Activated CD4-positive, CD25-positive, alpha-beta regulatory T cell treated with anti-CD3 and anti-CD28 coated beads, Interleukin-2, amount 50 U/mL, for 72 hours (primary cell): ENCODE data around the gene PLIN4.

ENCODE experiments used
- DNase-seq: peaks from one replicate; pipeline ENCODE4 v3.0.0; 2021

PLIN4 gene

DNA sequence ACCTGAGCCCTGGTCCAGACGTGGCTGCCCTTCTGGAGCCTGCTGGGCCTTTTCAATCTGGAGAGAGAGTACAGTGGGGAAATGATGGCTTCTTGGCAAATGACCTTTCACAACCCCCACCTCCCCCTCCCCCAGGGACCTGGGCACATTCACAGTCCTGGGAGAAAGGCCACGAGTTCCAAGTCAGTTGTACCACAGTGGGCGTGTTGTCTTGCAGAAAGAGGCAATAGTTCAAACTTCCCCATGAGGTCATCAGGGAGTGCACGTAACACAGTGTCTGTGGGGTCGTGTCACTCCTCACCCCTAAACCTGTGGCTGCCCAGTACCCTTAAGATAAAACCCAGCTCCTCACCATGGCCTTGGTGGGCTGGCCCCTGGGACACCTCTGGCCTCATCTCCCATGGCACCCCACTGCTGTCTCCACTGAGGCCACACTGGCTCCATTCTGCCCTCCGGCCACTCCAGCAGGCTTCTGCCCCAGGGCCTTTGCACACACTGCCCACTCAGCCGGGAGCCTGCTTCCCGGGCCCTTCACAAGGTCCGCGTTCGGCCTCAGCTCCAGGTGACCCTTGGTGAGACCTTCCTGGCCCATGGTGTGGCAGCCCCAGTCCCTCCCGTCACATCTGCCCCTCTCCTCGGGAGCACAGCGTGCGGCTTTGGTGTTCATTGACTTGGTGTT, 13.3 kb downstream of the PLIN4 start:
- no peak for DNase-seq

DNA sequence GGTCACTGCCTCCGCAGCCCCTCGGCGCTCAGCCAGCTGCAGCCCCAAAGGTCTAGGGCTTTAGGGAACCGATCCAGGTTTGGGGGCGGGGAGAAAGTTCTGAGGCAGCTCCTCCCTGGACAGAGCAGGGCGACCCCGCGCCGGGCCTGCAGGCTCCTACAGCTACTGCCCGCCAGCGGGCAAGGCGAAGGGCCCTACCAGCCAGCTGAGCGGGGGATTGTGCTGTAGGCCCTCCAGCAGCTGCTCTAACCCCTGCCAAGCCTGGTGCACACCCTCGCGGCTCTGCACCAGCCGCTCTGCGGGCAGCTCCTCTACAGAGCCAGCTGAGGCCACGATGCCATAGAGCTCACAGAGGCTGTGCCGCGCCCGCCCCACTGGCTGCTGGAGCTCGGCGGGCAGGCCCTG, 14.0 kb downstream of the PLIN4 start:
- no peak for DNase-seq

DNA sequence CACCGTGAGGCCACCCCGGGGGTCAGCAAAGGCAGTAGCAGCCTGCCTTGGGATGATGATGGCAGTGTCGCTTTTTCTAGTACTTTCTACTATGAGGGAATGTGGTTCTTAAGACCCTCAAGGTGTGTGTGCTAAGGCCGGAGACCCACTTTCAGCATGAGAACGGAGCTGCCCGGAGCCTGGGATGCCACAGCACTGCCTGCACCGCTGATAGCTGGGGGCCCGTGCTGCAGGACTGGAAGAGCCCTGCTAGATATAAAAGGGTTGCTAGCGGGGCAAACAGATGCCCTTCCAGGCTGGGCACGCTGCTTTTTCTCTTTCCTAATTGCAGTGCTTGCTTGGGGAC, 14.5 kb downstream of the PLIN4 start:
- DNase-seq, result no peak

DNA sequence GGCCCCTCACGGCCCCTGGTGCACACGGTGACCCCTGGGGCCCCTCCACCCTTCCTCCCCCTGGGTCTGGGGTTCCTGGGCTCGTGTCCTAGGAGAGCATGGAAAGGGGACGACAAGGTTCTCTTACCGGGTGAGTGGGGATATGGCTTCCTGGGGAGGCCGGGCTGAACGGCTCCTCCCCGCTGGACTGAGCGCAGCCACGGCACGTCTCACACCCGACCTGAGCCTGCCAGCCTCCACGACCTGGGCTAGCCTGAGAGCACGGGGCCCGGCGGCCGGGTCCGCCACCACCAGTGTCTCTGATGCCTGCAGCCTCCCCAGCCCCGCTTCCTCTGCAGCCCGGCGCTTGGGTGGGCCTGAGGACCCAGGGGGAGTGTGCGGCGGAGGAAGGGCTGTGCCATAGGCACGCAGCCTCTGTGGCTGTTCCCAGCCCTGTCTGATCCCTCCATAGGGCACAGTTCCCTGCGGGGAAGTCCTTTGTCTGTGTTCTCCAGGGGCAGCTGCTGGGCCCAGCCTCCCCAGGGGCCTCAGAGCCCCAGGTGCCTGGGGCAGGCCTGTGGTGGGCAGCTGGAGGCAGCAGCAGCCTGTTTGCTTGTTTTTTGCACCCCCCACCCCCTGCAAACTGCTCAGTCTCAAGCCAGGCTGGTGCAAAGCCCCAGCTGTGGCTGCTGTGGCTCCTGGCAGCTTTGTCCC, 15.0 kb downstream of the PLIN4 start:
- DNase-seq, result no peak

DNA sequence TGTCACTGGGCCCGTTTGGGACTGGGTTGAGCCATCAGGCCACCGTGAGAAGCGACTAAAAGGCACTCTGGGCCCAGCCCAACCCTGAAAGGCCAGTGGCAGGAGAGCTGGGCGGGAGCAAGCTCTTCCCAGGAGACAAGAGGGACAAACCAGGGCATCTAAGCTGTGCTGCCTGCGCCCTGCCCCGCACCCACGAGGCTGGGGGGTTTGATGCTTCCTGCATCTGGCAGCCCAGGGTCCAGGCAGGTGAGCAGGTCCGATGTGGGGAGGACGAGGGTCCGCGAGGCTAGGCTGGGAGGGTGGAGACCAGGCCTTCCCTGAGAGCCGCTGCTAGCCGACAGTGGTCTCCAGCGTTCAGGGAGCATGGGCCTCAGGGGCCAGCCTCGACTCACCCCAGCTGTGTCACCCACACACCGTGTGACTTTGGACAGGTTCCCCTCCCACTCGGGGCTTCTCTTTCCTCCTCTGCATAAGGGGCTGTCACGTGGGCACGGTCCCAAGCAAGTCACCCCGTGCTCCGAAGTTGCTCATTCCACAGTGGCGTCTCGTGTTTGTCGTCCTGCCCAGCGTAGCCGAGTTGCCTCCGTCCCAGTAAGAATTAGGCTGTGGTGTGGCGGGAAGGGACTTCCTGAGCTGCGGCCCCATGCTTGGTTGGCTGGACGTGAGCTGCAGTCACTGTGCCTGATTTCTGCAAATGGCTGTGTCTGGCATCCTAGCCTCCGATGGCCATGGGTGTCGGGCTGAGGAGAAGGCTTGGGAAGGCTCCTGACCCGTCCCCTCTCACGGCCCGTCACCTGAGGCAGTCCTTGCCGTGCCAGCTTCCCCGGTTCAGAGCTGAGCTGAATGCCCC, 15.8 kb downstream of the PLIN4 start:
- DNase-seq, result no peak

DNA sequence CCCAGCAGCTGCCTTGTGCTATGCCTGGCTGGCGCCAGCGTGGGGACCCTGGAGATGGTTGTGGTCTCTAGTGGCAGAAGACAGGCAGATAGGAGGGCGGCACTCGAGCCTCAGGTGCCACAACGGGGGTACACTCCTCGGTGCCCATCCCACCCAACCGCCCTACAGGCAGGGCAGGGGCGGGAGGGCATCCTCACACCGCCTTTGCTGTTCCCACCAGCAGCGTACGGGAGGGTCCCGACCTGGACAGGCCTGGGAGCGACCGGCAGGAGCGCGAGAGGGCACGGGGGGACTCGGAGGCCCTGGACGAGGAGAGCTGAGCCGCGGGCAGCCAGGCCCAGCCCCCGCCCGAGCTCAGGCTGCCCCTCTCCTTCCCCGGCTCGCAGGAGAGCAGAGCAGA, 16.6 kb downstream of the PLIN4 start:
- no peak for DNase-seq

DNA sequence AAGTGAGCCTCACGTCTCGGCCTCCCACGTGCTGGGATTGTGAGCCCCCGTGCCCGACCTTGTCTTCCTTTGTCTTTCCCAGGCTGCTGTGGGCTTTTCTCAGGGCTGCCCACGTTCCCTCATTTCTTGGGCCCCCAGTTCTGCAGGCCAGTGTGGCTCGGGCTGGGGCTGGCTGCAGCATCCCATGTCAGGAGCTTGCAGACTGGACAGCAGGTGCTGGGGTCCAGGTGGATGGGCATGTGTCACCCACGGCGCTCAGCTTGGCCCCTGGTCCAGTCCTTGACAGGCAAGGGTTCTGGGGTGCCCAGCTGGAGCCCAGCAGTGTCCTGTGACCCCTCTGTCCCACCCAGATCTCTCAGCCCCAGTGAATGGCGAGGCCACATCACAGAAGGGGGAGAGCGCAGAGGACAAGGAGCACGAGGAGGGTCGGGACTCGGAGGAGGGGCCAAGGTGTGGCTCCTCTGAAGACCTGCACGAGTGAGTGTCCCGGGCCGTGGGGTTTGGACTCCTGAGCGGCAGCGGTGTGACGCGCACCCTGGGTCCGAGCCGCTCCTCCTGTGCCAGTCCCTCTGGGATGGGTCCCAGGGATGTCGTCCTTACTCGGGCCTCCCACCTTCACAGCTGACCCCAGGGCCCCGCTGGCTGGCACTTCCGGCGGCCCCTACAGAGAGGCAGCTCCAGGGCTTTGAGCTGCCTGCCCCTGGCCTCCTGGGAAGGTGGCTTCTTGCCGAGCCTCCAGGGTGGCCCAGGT, 17.3 kb downstream of the PLIN4 start:
- no peak for DNase-seq

DNA sequence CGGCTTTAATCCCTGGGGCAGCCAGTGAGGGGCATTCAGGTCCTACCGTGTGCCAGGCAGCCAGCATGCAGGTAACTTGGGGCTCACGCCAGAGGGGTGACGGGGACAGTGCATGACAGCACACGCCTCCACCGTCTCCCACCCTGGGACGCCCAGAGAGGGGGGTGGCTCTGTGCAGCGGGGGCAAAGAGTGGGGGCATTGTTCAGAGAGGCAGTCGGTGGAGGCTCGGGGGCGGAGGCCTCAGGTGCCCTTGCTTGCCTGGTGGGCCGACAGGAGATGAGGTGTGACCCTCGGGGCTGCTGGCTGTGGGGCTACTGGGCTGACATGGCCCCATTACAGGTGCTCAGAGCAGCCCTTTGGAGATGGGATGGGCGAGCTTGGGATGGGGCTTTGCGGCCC, 18.4 kb downstream of the PLIN4 start:
- DNase-seq, result no peak

DNA sequence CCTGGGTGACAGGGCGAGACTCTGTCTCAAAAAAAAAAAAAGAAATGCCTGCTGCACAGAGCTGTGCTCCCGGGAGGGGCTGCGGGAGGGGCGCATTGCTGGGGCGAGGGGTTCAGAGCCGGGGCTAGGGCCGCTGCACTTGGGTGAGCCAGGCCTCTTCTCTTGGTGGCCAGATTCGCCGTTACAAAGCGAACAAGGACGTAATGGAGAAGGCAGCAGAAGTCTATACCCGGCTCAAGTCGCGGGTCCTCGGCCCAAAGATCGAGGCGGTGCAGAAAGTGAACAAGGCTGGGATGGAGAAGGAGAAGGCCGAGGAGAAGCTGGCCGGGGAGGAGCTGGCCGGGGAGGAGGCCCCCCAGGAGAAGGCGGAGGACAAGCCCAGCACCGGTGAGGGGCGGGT, 19.0 kb downstream of the PLIN4 start:
- DNase-seq, result no peak

DNA sequence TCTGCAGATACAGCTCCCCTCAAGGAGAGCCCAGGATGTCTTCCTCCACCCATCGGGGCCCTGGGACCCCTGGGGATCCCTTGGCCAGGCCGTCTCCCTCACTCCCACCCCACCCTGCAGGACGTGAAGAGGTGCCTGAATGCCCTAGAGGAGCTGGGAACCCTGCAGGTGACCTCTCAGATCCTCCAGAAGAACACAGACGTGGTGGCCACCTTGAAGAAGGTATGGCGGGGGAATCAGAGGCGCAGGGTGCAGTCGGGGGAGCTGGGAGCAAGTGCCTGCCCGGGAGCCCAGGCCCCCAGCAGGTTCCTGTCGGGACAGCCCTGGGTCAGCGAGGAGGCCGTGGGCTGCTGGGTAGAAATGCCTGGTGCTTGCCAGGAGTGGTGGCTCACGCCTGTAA, 19.6 kb downstream of the PLIN4 start:
- DNase-seq, result no peak

DNA sequence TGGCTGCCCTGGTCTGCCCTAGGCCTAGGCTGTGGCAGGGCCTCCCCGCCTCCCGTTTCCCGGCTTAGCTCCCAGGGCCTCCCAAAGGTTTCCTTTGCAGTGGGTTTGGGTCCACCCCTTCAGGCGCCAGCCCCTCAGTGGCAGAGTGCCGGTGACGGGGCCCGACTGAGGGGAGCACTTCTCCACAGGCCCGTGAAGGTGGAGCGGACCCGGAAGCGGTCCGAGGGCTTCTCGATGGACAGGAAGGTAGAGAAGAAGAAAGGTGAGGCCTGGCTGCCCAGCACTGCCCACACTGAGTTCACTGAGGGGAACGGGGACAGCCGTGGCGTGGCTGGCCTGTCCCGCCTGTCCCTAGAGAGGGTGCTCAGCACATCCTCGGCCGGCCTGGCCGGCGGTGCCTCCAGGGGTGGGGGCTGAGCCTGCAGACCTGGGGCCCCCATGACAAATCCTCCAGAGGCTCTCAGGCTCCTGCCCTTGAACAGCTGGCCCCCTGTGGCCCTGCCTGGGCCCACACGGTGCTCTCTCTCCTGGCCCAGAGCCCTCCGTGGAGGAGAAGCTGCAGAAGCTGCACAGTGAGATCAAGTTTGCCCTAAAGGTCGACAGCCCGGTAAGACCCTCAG, 20.4 kb downstream of the PLIN4 start:
- no peak for DNase-seq

DNA sequence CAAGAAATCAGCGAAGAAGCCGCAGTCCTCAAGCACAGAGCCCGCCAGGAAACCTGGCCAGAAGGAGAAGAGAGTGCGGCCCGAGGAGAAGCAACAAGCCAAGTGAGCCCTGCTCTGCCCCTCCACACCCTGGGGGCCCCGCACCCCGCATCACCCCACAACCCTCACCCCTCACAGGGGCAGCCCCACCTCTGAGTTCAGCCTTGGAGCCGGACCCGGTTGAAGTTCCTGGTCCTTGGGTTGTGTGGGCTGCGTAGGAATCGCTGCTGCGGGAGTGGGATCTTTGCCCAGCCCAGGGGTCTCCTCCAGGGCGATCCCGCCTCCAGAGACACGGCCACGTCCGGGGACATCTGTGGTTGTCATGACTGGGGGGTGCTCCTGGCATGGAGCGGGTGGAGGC, 22.0 kb downstream of the PLIN4 start:
- no peak for DNase-seq

DNA sequence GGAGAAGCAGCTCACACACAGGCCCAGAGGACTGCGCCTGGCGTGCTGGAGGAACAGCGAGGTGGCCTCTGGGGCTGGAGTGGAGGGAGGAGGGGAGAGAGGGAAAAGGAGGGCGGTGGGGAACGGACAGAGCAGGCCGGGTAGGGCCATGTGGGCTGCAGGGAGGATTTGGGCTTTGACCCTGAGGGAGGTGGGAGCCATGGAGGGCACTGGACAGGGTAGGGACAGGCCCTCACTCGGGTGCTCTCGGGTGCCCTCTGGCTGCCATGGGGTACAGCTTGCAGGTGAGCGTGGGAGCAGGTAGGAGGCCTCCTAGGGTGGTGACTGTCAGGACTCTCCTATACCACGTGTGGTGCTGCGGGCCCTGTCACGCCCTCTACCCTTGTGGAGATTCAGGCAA, 22.8 kb downstream of the PLIN4 start:
- DNase-seq, result no peak

DNA sequence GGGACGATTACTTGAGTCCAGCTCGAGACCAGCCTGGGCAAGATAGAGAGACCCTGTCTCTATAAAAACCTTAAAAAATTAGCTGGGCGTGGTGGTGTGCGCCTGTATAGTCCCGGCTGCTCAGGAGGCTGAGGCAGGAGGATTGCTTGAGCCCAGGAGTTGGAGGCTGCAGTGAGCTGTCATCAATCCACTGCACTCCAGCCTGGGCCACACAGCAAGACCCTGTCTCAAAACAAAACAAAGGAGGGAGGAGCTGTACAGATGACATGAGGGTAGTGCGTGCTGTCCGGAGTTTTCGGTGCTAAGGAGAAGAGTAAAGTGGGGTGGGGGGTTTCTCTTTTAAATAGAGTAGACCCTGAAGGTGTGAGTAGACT, 23.6 kb downstream of the PLIN4 start:
- no peak for DNase-seq

DNA sequence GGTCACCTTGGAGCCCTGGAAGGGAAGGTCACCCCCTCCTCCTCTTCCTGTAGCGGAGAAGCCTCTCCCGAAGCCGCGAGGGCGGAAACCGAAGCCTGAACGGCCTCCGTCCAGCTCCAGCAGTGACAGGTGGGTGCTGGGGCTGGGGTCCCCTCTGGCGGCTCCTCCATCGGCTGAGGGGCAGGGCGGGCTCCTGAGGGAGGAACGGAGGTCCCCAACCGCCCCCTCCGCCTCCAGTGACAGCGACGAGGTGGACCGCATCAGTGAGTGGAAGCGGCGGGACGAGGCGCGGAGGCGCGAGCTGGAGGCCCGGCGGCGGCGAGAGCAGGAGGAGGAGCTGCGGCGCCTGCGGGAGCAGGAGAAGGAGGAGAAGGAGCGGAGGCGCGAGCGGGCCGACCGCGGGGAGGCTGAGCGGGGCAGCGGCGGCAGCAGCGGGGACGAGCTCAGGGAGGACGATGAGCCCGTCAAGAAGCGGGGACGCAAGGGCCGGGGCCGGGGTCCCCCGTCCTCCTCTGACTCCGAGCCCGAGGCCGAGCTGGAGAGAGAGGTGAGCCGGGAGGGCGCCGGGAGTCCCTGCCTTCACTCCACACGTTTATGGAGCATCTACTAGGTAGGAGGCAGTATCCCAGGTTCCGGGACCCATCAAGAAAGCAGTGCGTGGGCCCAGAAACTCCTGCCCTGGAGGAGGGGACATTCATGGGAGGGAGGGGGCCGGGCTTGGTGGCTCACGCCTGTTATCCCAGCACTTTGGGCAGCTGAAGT, 24.2 kb downstream of the PLIN4 start:
- DNase-seq, result no peak

DNA sequence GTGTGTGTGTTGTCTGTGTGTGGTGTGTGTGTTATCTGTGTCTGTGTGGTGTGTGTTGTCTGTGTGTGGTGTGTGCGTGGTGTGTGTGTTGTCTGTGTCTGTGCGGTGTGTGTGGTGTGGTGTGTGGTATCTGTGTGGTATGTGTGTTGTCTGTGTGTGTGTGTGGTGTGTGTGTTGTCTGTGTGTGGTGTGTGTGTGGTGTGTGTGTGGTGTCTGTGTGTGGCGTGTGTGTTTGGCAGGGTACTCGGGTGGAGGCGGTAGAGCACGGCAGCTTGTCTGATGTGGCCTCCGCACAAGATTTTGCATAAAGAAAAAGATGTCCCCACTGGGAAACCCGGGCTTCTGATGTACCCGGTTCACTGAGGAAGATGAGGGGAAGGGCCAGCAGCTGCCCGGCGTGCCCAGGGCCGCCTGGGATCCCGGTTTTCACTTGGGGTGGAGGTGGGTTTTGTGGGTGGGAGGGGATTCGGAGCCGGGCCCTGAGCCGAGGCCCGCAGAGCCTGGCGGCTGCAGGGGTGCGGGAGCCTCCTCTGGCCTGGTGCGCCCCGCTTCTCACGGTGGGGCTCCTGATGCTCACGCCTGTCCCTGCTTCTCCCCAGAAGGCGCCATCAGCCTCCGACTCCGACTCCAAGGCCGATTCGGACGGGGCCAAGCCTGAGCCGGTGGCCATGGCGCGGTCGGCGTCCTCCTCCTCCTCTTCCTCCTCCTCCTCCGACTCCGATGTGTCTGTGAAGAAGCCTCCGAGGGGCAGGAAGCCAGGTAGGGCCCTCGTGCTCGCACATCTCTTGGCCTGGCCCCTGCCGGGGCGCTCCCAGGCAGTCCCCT, 25.0 kb downstream of the PLIN4 start:
- no peak for DNase-seq

DNA sequence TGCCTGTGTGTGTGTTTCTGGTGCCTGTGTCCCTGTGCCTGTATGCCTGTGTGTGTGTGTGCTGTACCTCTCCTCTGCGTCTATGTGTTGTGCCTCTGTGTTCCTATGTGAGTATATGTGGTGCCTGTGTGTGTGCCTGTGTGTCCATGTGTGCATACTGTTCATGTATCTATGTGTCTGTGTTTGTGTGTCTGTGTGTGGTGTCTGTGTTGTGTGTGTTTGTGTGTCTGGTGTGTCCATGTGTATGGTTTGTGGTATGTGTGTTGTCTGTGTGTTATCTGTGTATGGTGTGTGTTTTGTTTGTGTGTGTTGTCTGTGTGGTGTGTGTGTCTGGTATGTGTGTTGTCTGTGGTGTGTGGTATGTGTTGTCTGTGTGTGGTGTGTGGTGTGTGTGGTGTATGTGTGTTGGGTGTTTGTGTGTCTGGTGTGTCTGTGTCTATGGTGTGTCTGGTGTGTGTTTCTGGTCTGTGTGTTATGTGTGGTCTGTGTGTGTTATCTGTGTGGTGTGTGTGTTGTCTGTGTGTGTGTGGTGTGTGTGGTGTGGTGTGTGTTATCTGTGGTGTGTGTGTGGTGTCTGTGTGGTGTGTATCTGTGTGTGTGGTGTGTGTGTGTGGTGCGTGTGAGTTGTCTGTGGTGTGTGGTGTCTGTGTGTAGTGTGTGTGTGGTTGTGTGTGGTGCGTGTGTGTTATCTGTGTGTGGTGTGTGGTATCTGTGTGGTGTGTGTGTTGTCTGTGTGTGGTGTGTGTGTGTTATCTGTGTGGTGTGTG, 25.8 kb downstream of the PLIN4 start:
- DNase-seq, result no peak

DNA sequence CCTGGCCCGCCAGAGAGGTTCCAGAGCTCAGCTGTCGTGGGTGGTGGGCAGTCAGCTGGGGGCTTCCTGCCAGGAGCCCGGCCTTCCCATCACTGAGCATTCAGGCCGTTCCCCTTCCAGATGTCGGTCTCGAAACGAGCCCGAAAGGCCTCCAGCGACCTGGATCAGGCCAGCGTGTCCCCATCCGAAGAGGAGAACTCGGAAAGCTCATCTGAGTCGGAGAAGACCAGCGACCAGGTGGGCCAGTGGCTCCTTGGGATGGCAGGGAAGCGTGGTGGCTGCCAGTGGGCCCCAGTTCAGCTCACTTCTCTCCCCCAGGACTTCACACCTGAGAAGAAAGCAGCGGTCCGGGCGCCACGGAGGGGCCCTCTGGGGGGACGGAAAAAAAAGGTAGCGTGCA, 26.8 kb downstream of the PLIN4 start:
- no peak for DNase-seq

DNA sequence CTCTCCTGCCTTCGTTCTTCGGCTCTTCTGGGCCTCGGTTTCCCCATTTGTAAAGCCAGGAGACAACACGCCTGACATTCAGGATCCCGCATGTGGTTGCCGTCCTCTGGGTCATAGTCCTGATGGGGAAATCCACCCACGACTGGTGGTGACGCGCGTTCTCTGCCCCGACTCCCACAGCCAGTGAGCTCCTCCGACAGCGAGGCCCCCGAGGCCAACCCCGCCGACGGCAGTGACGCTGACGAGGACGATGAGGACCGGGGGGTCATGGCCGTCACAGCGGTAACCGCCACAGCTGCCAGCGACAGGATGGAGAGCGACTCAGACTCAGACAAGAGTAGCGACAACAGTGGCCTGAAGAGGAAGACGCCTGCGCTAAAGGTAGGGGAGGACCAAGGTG, 29.8 kb downstream of the PLIN4 start:
- DNase-seq, result no peak

DNA sequence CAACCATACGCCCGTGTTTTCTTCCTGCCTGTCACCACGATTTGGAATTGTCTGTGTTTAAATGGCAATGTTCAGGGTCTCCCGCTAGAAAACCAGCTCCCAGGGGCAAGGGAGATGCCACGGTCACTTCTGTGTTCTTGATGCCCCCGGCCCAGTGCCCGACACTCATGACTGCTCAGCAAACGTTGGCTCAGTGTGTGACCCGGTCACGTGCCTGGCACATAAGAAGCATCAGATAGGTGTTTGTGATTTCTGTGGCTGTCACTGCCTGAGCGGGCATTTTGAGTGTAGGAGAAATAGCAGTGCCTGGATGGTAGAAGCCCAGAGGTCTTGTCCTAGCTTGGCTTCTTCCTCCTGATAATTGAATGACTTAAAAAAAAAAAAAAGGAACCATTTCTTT, 30.7 kb downstream of the PLIN4 start:
- no peak for DNase-seq

DNA sequence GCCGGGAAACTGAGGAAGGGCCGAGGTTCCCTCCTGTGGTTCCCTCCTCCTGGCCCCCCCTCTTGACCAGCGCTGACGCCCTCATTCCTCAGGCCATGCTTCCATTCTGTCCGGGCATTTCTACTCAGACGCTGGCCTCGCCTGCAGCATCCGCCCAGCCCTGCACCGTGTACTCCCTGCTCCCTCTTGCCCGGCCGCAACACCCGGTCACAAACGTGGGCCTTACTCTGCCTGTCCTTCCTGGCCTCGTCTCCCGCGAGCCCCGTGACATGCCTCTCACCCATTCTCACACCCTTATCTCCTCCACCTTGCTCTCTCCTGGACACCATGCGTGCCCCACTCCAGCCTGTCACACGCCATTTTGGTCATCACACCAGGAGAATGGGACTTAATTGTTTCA, 34.9 kb downstream of the PLIN4 start:
- DNase-seq, result no peak
